Ovary (tissue), 1 donor: Measurements from ENCODE around the gene KLF13.

Experiments
- EP300 ChIP-seq: sonication (generic); formaldehyde crosslinking; IDR thresholded peaks from one replicate; pipeline ENCODE4 v1.6.1; 2017; ENCODE audit warnings: antibody characterized with exemption
- POLR2A ChIP-seq: fragments of 450-650 bp; IDR thresholded peaks from one replicate; pipeline ENCODE4 v1.6.1; 2017; ENCODE audit warnings: antibody characterized with exemption, mild to moderate bottlenecking, moderate library complexity

- no peak for TF ChIP-seq EP300
- TF ChIP-seq POLR2A, result no peak
These were observed 13.4 kb downstream of the KLF13 start for GRCh38 chr15:31340047-31340446.
